LoVo (cell line): Measurements from ENCODE around the gene HPX.
A peak's percentile ranks its signal among the peaks of the same experiment; 100 is the strongest.

ENCODE experiments used
- DNase-seq: peaks from one replicate; pipeline ENCODE4 v3.0.0-alpha.2; 2016; ENCODE audit warnings: low spot score

HPX gene

DNA sequence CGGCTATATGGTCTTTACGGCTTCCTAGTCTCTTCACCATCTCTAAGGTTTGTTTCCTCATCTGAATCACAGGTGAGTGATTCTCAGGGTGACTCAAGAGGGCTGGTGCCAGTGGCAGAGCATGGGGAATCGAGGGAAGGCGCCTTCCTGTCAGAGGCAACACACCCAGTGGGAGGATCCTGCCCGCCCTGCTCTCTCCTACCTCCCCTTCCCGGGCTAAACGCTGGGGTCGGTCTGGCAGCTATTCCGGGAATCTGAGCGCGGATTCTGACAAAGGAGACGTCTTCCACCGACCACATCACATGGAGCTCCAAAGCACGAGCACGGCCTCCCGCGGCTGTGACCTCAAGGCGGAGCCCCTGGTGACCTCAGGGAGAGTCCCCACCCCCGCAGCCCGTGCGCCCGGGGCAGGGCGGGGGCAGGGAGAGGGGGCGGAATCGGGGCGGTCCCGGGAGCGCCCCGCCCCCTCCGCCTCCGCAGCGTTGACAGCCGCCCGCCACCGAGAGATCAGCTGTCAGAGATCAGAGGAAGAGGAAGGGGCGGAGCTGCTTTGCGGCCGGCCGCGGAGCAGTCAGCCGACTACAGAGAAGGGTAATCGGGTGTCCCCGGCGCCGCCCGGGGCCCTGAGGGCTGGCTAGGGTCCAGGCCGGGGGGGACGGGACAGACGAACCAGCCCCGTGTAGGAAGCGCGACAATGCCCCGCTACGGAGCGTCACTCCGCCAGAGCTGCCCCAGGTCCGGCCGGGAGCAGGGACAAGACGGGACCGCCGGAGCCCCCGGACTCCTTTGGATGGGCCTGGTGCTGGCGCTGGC is 50.7 kb downstream of the HPX start, which contains the start of gene SMPD1:
TSS of gene SMPD1 (plus strand) at position 570 of the 813 bp plus-strand sequence. CDS start at position 695, 125 bp downstream.
- peak; percentile 90 for DNase-seq

DNA sequence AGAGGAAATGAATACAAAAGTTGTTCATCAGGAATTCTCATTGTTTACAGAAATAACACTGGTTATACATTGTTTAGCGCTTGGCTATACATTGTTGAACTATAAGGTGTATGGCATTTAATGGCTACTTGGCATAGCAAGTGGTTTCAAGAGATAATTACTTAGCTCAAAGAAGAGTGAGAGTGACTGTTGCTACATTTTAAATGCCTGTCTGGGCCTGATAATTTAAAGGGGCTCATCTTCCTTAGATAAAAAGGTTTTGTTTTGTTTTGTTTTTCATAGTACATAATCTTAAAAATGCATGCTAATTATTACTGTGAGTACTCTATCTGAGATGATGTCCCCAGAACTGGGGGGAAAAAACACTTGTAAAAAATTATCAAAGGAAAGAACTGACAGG is 52.0 kb downstream of the HPX start:
- no peak for DNase-seq

DNA sequence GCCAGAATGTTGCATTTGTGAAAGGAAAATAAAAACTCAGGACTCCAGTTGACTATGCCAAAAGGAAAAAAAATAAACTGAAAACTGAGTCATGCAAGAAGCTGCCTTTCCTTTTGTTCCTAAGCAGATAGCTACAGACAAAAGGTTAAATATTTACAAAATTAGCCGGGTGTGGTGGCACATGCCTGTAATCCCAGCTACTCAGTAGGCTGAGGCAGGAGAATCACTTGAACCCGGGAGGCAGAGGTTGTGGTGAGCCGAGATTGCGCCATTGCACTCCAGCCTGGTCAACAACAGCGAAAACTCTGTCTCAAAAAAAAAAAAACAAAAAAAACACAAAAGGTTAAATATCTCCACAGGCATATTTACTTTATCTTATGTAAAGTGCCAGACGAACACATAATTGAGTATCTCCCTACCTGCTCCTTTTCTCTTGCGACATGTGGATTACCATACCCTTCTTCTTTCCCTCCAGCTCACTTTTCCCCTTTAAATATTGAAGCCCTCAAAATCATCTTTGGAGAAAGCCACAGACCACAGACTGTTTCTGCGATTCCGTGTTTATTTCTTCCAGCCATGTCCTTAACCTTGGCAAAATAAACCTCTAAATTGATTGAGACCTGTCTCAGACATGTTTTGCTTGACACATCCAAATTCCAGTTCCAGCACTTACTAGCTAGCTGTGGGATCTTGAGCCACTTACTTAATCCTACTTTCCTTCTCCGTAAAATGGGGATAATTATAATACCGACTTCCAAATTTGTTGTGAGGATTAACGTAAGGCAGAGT is 52.8 kb downstream of the HPX start:
- DNase-seq, result peak; percentile 51

DNA sequence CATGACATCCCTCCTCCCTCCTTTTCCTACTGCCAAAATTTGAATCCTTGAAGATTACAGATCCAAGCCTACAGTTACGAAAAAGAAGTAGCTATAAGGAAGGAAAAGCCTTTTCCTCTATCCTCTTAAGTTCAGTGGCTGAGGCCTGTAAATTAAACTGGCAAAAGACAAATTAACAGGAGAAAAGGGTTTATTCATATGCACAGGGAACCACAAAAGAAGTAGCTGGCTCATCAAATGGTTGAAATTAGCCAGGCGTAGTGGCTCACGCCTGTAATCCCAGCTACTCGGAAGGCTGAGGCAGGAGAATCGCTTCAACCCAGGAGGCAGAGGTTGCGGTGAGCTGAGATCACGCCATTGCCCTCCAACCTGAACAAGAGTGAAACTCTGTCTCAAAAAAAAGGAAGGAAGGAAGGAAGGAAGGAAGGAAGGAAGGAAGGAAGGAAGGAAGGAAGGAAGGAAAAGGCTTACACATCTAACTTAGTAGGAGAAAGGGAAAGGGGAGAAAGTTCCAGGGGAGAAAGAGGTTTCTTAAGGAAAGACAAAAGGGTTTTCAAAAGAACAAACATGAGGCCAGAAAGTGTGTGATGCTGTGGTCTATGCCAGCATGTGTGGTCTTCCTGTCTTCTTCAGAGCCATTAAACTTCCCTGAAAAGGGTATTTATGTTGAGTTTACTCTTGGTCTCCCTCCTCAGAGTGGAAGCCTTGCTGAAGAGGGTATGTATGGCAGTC is 55.6 kb downstream of the HPX start:
- no peak for DNase-seq
